ENCODE measurements around the gene TNK1. TPM values are rescaled to one million over a fixed set of nuclear protein-coding genes. Genes with fewer than 3 reads are reported as not detected.
"Not testable (repeated sequence)": the region's sequence is repeated elsewhere in the genome, so short reads cannot be mapped to it uniquely, and the experiment has no call there.

Gene TNK1
- polyA plus RNA-seq, 1 of the 3 experiments (the other 2 are of a cell fraction): 0.64 TPM

DNA sequence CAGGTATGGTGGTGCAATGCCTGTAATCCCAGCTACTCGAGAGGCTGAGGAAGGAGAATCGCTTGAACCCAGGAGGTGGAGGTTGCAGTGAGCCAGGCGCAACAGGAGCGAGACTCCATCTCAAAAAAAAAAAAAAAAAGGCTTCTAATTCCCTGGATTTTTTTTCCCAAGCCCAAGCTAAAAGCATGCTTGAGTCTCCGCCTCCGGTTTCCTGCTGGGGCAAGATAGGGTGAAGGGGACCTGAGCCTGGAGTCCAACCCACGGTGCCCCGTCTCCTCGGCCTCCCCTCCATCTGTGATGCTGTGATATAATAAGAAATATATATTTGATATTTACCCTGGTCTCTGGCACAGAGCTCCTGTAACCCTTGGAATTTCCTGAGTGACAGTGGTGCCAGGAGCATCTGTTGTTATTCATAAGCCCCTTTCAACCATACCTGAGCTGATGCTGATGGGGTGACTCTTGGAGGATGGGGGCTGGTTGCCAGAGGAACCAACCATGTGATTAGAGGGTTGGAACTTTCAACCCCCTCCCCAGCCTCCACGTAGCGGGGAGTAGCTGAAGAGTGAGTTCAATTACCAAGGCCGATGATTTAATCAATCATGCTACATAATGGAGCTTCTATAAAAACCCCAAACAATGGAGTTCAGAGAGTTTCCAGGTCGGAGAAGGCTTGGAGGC lies 12.8 kb upstream of the TNK1 start (continued):
- no peak for TF ChIP-seq CHD2 (IDR thresholded peaks at IDR 0.05; ENCODE audit: low read length, partially characterized antibody)
- no peak for TF ChIP-seq FOXJ3 (CRISPR knock-in tag; IDR thresholded peaks at IDR 0.05)
- TF ChIP-seq JUND (IDR thresholded peaks at IDR 0.05): no peak

DNA sequence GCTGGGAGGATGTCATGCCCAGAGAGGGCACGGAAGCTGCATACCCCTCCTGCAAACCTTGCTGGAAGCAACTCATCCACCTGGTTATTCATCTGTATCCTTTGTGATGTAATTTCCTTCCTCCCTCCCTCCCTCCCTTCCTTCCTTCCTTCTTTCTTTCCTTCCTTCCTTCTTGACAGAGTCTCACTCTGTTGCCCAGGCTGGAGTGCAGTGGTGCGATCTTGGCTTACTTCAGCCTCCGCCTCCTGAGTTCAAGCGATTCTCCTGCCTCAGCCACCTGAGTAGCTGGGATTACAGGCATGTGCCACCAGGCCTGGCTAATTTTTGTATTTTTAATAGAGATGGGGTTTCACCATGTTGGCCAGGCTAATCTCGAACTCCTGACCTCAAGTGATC lies 12.3 kb upstream of the TNK1 start:
- H2AFZ ChIP-seq (ENCODE audit: low read depth); H3K9me3 ChIP-seq; H3K79me2 ChIP-seq (ENCODE audit: insufficient read depth); H3K27me3 ChIP-seq (ENCODE audit: insufficient read depth); DNase-seq; H3K4me3 ChIP-seq (ENCODE audit: low read depth in 2 of 2, low read length in 1 of 2); H3K36me3 ChIP-seq (replicated peaks in 1 of 2; ENCODE audit: control insufficient read depth in 1 of 2, insufficient read depth in 2 of 2, low read length in 1 of 2); H3K4me1 ChIP-seq (ENCODE audit: control insufficient read depth in 1 of 2, insufficient read depth in 2 of 2, low read depth in 1 of 2, low read length in 1 of 2); H3K9me2 ChIP-seq; H3K9ac ChIP-seq; H3F3A ChIP-seq (replicated peaks; ENCODE audit: insufficient read depth); H3K4me2 ChIP-seq; H4K20me1 ChIP-seq (ENCODE audit: insufficient read depth); H3K27ac ChIP-seq (ENCODE audit: low read depth in 2 of 2, low read length in 1 of 2): not testable (repeated sequence)
- ChIA-PET POLR2A (interaction anchor here (0.6 kb wide), 1 partner anchor 19 kb away, joined by 3 read pairs; no protein-coding TSS in a partner anchor), CTCF (interaction anchor here (0.6 to 3.5 kb wide), 3 partner anchors 14 to 192 kb away, joined by 3 to 40 read pairs (median 3); partner anchors contain the start of gene TMEM95)
- 84% methylated on average over 5 of the region's 5 CpGs for WGBS (ENCODE audit: low lambda C conversion rate)

DNA sequence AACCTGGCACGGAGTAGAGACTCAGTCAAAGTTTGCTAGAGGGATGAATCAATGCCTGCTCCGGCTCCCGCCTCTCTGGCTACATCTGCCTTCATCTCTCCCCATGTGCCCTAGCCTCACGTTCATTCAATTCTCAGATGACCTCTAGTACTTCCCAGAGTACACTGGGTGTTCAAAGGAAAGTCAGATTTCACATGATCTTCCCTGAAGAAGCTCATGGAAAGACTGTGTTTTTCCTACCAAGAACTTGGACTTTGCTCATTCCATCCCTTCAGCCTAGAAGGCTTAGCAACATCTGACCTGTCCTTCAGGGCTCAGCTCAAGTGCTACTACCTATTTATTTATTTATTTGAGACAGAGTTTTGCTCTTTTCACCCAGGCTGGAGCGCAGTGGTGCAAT lies 11.1 kb upstream of the TNK1 start:
- no peaks in the 10 kb centered on the region for H3K9me3 ChIP-seq
- H3K9me2 ChIP-seq: no peaks in the 10 kb centered on the region
- no peak overlapping the region for H3K4me2 ChIP-seq
- peaks cover 2% of the 10 kb centered on the region for H3F3A ChIP-seq (replicated peaks; ENCODE audit: insufficient read depth)
- POLR2A ChIA-PET: no interaction called here
- H3K79me2 ChIP-seq (ENCODE audit: insufficient read depth): no peaks in the 10 kb centered on the region
- no peak for DNase-seq
- no peak overlapping the region for H3K9ac ChIP-seq
- H3K36me3 ChIP-seq (replicated peaks in 1 of 2; ENCODE audit: control insufficient read depth in 1 of 2, insufficient read depth in 2 of 2, low read length in 1 of 2): no peaks in the 10 kb centered on the region
- no peak overlapping the region for H2AFZ ChIP-seq (ENCODE audit: low read depth)
- H3K4me3 ChIP-seq (ENCODE audit: low read depth in 2 of 2, low read length in 1 of 2): no peak overlapping the region
- no peak overlapping the region for H3K27ac ChIP-seq (ENCODE audit: low read depth in 2 of 2, low read length in 1 of 2)
- 65% methylated on average over 5 of the region's 5 CpGs for WGBS (ENCODE audit: low lambda C conversion rate)
- H4K20me1 ChIP-seq (ENCODE audit: insufficient read depth): no peaks in the 10 kb centered on the region
- H3K27me3 ChIP-seq (ENCODE audit: insufficient read depth): no peaks in the 10 kb centered on the region
- CTCF ChIA-PET: interaction anchor here (1.1 to 3.5 kb wide), 4 partner anchors 11 to 191 kb away, joined by 3 to 40 read pairs (median 4); partner anchors contain the start of genes TMEM95 and TNK1
- TF ChIP-seq, protein P1, sequence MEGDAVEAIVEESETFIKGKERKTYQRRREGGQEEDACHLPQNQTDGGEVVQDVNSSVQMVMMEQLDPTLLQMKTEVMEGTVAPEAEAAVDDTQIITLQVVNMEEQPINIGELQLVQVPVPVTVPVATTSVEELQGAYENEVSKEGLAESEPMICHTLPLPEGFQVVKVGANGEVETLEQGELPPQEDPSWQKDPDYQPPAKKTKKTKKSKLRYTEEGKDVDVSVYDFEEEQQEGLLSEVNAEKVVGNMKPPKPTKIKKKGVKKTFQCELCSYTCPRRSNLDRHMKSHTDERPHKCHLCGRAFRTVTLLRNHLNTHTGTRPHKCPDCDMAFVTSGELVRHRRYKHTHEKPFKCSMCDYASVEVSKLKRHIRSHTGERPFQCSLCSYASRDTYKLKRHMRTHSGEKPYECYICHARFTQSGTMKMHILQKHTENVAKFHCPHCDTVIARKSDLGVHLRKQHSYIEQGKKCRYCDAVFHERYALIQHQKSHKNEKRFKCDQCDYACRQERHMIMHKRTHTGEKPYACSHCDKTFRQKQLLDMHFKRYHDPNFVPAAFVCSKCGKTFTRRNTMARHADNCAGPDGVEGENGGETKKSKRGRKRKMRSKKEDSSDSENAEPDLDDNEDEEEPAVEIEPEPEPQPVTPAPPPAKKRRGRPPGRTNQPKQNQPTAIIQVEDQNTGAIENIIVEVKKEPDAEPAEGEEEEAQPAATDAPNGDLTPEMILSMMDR (IDR thresholded peaks at IDR 0.05): no peak
- TF ChIP-seq FOXJ3 (CRISPR knock-in tag; IDR thresholded peaks at IDR 0.05) (no peak), EZH2phosphoT487 (IDR thresholded peaks at IDR 0.05; ENCODE audit: borderline replicate concordance, low read depth) (no peak), GABPA (IDR thresholded peaks at IDR 0.05; ENCODE audit: low read depth) (no peak), RXRA (IDR thresholded peaks at IDR 0.05; ENCODE audit: borderline replicate concordance, low read depth) (no peak), RAD21 (IDR thresholded peaks at IDR 0.05; ENCODE audit: low read length) (no peak), ELF1 (IDR thresholded peaks at IDR 0.05) (no peak)
- TF ChIP-seq, protein P2, sequence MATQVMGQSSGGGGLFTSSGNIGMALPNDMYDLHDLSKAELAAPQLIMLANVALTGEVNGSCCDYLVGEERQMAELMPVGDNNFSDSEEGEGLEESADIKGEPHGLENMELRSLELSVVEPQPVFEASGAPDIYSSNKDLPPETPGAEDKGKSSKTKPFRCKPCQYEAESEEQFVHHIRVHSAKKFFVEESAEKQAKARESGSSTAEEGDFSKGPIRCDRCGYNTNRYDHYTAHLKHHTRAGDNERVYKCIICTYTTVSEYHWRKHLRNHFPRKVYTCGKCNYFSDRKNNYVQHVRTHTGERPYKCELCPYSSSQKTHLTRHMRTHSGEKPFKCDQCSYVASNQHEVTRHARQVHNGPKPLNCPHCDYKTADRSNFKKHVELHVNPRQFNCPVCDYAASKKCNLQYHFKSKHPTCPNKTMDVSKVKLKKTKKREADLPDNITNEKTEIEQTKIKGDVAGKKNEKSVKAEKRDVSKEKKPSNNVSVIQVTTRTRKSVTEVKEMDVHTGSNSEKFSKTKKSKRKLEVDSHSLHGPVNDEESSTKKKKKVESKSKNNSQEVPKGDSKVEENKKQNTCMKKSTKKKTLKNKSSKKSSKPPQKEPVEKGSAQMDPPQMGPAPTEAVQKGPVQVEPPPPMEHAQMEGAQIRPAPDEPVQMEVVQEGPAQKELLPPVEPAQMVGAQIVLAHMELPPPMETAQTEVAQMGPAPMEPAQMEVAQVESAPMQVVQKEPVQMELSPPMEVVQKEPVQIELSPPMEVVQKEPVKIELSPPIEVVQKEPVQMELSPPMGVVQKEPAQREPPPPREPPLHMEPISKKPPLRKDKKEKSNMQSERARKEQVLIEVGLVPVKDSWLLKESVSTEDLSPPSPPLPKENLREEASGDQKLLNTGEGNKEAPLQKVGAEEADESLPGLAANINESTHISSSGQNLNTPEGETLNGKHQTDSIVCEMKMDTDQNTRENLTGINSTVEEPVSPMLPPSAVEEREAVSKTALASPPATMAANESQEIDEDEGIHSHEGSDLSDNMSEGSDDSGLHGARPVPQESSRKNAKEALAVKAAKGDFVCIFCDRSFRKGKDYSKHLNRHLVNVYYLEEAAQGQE (IDR thresholded peaks at IDR 0.05; ENCODE audit: low read depth, low read length): no peak
- TF ChIP-seq, protein P3, sequence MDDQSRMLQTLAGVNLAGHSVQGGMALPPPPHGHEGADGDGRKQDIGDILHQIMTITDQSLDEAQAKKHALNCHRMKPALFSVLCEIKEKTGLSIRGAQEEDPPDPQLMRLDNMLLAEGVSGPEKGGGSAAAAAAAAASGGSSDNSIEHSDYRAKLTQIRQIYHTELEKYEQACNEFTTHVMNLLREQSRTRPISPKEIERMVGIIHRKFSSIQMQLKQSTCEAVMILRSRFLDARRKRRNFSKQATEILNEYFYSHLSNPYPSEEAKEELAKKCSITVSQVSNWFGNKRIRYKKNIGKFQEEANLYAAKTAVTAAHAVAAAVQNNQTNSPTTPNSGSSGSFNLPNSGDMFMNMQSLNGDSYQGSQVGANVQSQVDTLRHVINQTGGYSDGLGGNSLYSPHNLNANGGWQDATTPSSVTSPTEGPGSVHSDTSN (IDR thresholded peaks at IDR 0.05): no peak
- no peaks in the 10 kb centered on the region; a peak in 1 of 4 replicates for H3K4me1 ChIP-seq (ENCODE audit: control insufficient read depth in 1 of 2, insufficient read depth in 2 of 2, low read depth in 1 of 2, low read length in 1 of 2)
